Neural cell (in vitro differentiated cells): ENCODE measurements around the gene SUMO2. TPM values are rescaled to one million over a fixed set of nuclear protein-coding genes. Genes with fewer than 3 reads are reported as not detected.
"Not testable (repeated sequence)": the region's sequence is repeated elsewhere in the genome, so short reads cannot be mapped to it uniquely, and the experiment has no call there.

Experiments used
- H2AFZ ChIP-seq: fragments of 200-600, 300-800 bp; sonication (generic), shearing (Covaris generic); 2 replicates; pipeline ENCODE4 v1.6.0; 2014; ENCODE audit warnings: low read depth, mild to moderate bottlenecking, antibody characterized with exemption, low read length, moderate library complexity
- H3F3A ChIP-seq: fragments of 200-600 bp; shearing (Covaris generic); 2 replicates; pipeline ENCODE4 v1.6.1; 2016; ENCODE audit warnings: mild to moderate bottlenecking, moderate library complexity, mixed read lengths, antibody characterized with exemption, low read length; ENCODE audit not compliant: insufficient read depth, poor library complexity, severe bottlenecking
- H3K27ac ChIP-seq: fragments of 200-600, 300-800 bp; sonication (generic), shearing (Covaris generic); 2 replicates; pipeline ENCODE4 v1.5.1; 2014; ENCODE audit warnings: mild to moderate bottlenecking, low read length, moderate library complexity
- H3K27me3 ChIP-seq: fragments of 300-800, 200-600 bp; sonication (generic), shearing (Covaris generic); 2 replicates; pipeline ENCODE4 v1.6.0; 2014; ENCODE audit warnings: mild to moderate bottlenecking, low read depth, low read length, moderate library complexity; ENCODE audit not compliant: insufficient read depth
- H3K36me3 ChIP-seq: fragments of 300-800, 200-600 bp; sonication (generic), shearing (Covaris generic); 2 replicates; pipeline ENCODE4 v1.5.1; 2014; ENCODE audit warnings: mild to moderate bottlenecking, antibody characterized with exemption, low read length, moderate library complexity; ENCODE audit not compliant: insufficient read depth
- H3K4me2 ChIP-seq: fragments of 300-800, 200-600 bp; sonication (generic), shearing (Covaris generic); 2 replicates; pipeline ENCODE4 v1.6.0; 2014; ENCODE audit warnings: mild to moderate bottlenecking, low read length
- H3K4me3 ChIP-seq: fragments of 300-800, 200-600 bp; sonication (generic), shearing (Covaris generic); 2 replicates; pipeline ENCODE4 v1.5.1; 2014; ENCODE audit warnings: mild to moderate bottlenecking, low read length, moderate library complexity
- H3K79me2 ChIP-seq: fragments of 200-600 bp; shearing (Covaris generic); replicated peaks from 2 replicates; pipeline ENCODE4 v1.6.0; 2014; ENCODE audit warnings: mild to moderate bottlenecking, low read length, moderate library complexity; ENCODE audit not compliant: insufficient read depth
- H3K9ac ChIP-seq: fragments of 300-800, 200-600 bp; sonication (generic), shearing (Covaris generic); 2 replicates; pipeline ENCODE4 v1.6.1; 2016; ENCODE audit warnings: mild to moderate bottlenecking, low read length, mixed read lengths
- H3K9me2 ChIP-seq: fragments of 200-600 bp; shearing (Covaris generic); 2 replicates; pipeline ENCODE4 v1.6.1; 2016; ENCODE audit warnings: mild to moderate bottlenecking, low read length, mixed read lengths; ENCODE audit not compliant: insufficient read depth
- H3K9me3 ChIP-seq: fragments of 200-600, 300-800 bp; sonication (generic), shearing (Covaris generic); 2 replicates; pipeline ENCODE4 v1.6.1; 2016; ENCODE audit warnings: mild to moderate bottlenecking, mixed run types, low read length, moderate library complexity, mixed read lengths
- H4K20me1 ChIP-seq: fragments of 200-600 bp; shearing (Covaris generic); 2 replicates; pipeline ENCODE4 v1.6.1; 2016; ENCODE audit warnings: mild to moderate bottlenecking, mixed run types; ENCODE audit not compliant: insufficient read depth
- CTCF ChIP-seq: fragments of 450-650 bp; IDR thresholded peaks from 2 replicates; pipeline ENCODE4 v1.5.1; 2014; ENCODE audit warnings: antibody characterized with exemption, mild to moderate bottlenecking, moderate library complexity; ENCODE audit not compliant: poor library complexity, severe bottlenecking
- EP300 ChIP-seq: fragments of 450-650 bp; conservative IDR thresholded peaks from 2 replicates; pipeline ENCODE4 v1.6.1; 2014; ENCODE audit warnings: antibody characterized with exemption, mild to moderate bottlenecking, moderate library complexity; ENCODE audit not compliant: poor library complexity, severe bottlenecking
- EZH2 ChIP-seq: fragments of 200-600, 300-800 bp; shearing (Covaris generic), sonication (generic); IDR thresholded peaks from 2 replicates; pipeline ENCODE4 v1.6.1; 2014; ENCODE audit warnings: antibody characterized with exemption, low read length, borderline replicate concordance, mild to moderate bottlenecking; ENCODE audit not compliant: insufficient read depth, poor library complexity, severe bottlenecking
- MXI1 ChIP-seq: fragments of 450-650 bp; conservative IDR thresholded peaks from 2 replicates; pipeline ENCODE4 v1.6.1; 2014; ENCODE audit warnings: antibody characterized with exemption, mild to moderate bottlenecking; ENCODE audit not compliant: poor library complexity, severe bottlenecking
- POLR2AphosphoS5 ChIP-seq: IDR thresholded peaks from 2 replicates; pipeline ENCODE4 v1.6.1; 2012
- RAD21 ChIP-seq: fragments of 450-650 bp; conservative IDR thresholded peaks from 2 replicates; pipeline ENCODE4 v1.6.1; 2014; ENCODE audit warnings: antibody characterized with exemption, mild to moderate bottlenecking, moderate library complexity
- REST ChIP-seq: IDR thresholded peaks from 2 replicates; pipeline ENCODE4 v1.6.1; 2012; ENCODE audit warnings: borderline replicate concordance
- SMC3 ChIP-seq: fragments of 450-650 bp; conservative IDR thresholded peaks from 2 replicates; pipeline ENCODE4 v1.6.1; 2014; ENCODE audit warnings: antibody characterized with exemption, mild to moderate bottlenecking, moderate library complexity; ENCODE audit not compliant: poor library complexity
- TAF1 ChIP-seq: IDR thresholded peaks from 2 replicates; pipeline ENCODE4 v1.6.1; 2012; ENCODE audit warnings: low read depth
- polyA plus RNA-seq: library from polyadenylated mRNA; depleted of rRNA; stranded (reverse); fragments of >200 nt; gene quantifications from 2 replicates; pipeline ENCODE4 v1.2.3, GENCODE V29; 2014

The SUMO2 gene
- polyA plus RNA-seq, 1 donor from 2014 or later, result 283 TPM

DNA sequence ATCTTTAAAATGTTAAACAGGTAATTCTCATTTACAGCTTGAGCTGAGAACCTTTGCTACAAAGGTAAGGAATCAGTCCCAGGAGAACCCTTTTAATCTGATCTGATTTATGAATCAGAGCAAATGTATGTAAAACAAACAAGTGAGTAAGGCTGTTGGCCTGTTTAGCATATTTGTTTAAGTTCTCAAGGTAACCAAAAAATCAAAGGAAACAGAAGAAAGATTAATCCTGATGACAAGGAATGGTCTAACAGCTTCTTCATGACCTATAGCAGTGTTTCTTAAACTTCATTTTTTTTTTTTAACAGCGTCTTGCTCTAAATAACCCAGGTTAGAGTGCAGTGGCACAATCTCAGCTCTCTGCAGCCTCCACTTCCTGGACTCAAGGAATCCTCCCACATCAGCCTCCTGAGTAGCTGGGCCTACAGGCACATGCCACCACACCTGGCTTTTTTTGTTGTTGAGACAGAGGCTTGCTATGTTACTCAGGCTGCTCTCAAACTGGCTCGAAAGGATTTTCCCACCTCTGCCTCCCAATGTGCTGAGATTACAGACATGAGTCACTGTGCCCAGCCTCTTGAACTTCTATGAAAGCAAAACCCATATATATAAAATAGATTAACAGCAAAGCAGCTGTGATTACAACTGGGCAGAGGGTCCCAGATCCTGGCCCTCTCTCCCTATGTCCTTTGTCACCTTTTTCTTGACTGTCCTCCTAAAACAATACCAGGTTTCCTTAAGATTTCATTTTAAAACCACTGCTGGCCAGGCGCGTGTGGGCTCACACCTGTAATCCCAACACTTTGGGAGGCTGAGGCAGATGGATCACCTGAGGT is 23.3 kb downstream of the SUMO2 start:
- Histone ChIP-seq H3K4me2 (no peak overlapping the region), H3K27me3 (no peaks in the 10 kb centered on the region), H3K36me3 (peaks cover 6% of the 10 kb centered on the region), H3F3A (peaks cover 6% of the 10 kb centered on the region), H3K9me2 (no peaks in the 10 kb centered on the region), H3K9ac (no peak overlapping the region), H2AFZ (no peak overlapping the region), H3K9me3 (no peaks in the 10 kb centered on the region), H4K20me1 (no peaks in the 10 kb centered on the region), H3K79me2 (peaks cover 7% of the 10 kb centered on the region), H3K4me3 (no peak overlapping the region), H3K27ac (no peak overlapping the region)
- TF ChIP-seq EZH2, result no peak
- no peak for TF ChIP-seq SMC3
- TF ChIP-seq REST, result no peak
- TF ChIP-seq RAD21, result no peak
- TF ChIP-seq POLR2AphosphoS5, result no peak

- H3K79me2 ChIP-seq, H4K20me1 ChIP-seq, H3K9me3 ChIP-seq, H3K36me3 ChIP-seq, H3K9me2 ChIP-seq, H3K9ac ChIP-seq, H3K4me3 ChIP-seq, H3K27me3 ChIP-seq, H3K27ac ChIP-seq, H2AFZ ChIP-seq, H3F3A ChIP-seq, H3K4me2 ChIP-seq: not testable (repeated sequence)
Observed at GRCh38 chr17:75158480-75158879, 24.3 kb downstream of the SUMO2 start.

DNA sequence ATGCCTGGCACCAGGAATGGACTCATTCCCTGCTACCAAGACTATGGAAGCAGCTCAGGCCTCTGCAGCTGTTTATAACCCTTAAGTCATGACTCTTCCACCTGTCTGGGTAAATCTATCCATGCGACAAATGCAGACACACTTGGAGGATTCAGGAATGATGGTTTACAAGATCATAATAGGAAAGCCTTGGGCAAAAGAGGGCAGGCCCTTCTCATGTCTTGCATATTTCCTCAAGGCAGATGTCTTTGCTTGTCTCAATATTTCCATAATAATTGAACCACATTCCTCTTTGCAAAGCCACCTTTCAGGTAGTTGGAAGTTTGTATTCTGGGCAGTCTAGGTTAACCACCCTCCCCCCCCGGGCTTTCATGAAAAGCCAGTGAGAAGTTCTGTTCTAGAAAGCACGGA is 27.6 kb downstream of the SUMO2 start:
- H3K9me3 ChIP-seq, result no peaks in the 10 kb centered on the region
- H3K4me3 ChIP-seq, result peak overlapping the region; percentile 100
- TF ChIP-seq SMC3 (no peak), MXI1 (no peak), RAD21 (no peak), EP300 (no peak), TAF1 (no peak), REST (no peak), POLR2AphosphoS5 (no peak), CTCF (no peak), EZH2 (no peak)
- H3K27me3 ChIP-seq, result no peaks in the 10 kb centered on the region
- peak overlapping the region; percentile 49 for H3K4me2 ChIP-seq
- H3K79me2 ChIP-seq, result peaks cover 40% of the 10 kb centered on the region
- no peak overlapping the region for H2AFZ ChIP-seq
- no peaks in the 10 kb centered on the region for H4K20me1 ChIP-seq
- H3K36me3 ChIP-seq, result peaks cover 6% of the 10 kb centered on the region
- H3F3A ChIP-seq, result peaks cover 6% of the 10 kb centered on the region
- no peaks in the 10 kb centered on the region for H3K9me2 ChIP-seq
- H3K9ac ChIP-seq, result peak overlapping the region; percentile 57
- H3K27ac ChIP-seq, result peak overlapping the region; percentile 81
